ENCODE measurements around the gene MOB3C. TPM values are rescaled to one million over a fixed set of nuclear protein-coding genes. Genes with fewer than 3 reads are reported as not detected.
"Not testable (repeated sequence)": the region's sequence is repeated elsewhere in the genome, so short reads cannot be mapped to it uniquely, and the experiment has no call there.

MOB3C gene
- total and polyA plus RNA-seq, 10 of the 15 experiments (the other 5 are each of a cell fraction or from before 2014, with no cell fraction given) = 1.0 to 16.0 (median 9.4) TPM

DNA sequence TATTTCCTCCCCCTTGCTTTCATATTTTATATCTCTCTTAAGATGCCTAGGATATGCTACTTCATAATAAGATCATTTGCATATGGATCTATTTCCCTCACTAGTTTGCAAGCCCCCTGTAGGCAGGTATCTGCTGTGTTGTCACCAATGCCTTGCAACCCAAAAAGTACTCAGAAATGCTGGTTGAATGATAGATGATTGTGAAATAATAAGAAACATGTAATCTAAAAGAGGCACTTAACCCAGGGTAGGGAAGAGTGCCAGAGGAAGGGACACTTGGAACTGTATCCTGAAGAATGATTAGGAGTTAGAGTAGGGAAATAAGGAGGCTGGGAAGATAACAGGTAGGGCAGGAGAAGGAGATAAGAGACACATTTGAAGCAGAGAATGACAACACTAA is 39.2 kb upstream of the MOB3C start:
- no peak for ATAC-seq
- RAD21 ChIA-PET (ENCODE audit: unreplicated experiment) = no interaction called here
- POLR2A ChIA-PET = no interaction called here
- Histone ChIP-seq H4K20me1 (ENCODE audit: control insufficient read depth, insufficient read depth) (no peaks in the 10 kb centered on the region), H3K36me3 (ENCODE audit: control insufficient read depth in 2 of 2, insufficient read depth in 2 of 2, low read length in 1 of 2) (peaks cover 2 to 10% of the 10 kb centered on the region in 2 experiments), H3K4me2 (ENCODE audit: control insufficient read depth, insufficient read depth) (no peak overlapping the region), H2AFZ (ENCODE audit: control insufficient read depth, low read depth, low read length) (no peak overlapping the region), H3K9ac (ENCODE audit: control insufficient read depth, insufficient read depth, low read length) (no peak overlapping the region), H3K9me3 (replicated peaks; ENCODE audit: control insufficient read depth, insufficient read depth, low read length) (peaks cover 2% of the 10 kb centered on the region; the same call in 2 of the 3 replicates), H3K79me2 (ENCODE audit: control insufficient read depth, insufficient read depth, low read length) (no peaks in the 10 kb centered on the region), H3K27me3 (replicated peaks in 1 of 2; ENCODE audit: control insufficient read depth in 2 of 2, insufficient read depth in 2 of 2, low read length in 1 of 2) (no peaks in the 10 kb centered on the region), H3K27ac (ENCODE audit: control insufficient read depth, insufficient read depth) (no peak overlapping the region), H3K4me1 (ENCODE audit: control insufficient read depth, insufficient read depth, low read length) (peaks cover 18% of the 10 kb centered on the region), H3K4me3 (no peak overlapping the region)
- intact Hi-C loops (cut with micrococcal nuclease; ENCODE audit: unreplicated experiment) = no loop called here
- SMC1A ChIA-PET (ENCODE audit: uncharacterized antibody, unreplicated experiment) = interaction anchor here (0.7 to 1.3 kb wide), 2 partner anchors 8 to 91 kb away, joined by 3 to 4 read pairs; no protein-coding TSS in a partner anchor
- TF ChIP-seq EP300 (IDR thresholded peaks at IDR 0.05; ENCODE audit: borderline replicate concordance in 1 of 2, control insufficient read depth in 1 of 2, low read depth in 2 of 2, low read length in 2 of 2) (no peak), GATAD2B (conservative IDR thresholded peaks at IDR 0.05; ENCODE audit: low read depth) (no peak), YBX1 (IDR thresholded peaks at IDR 0.05) (no peak)
- TF ChIP-seq, protein P1, sequence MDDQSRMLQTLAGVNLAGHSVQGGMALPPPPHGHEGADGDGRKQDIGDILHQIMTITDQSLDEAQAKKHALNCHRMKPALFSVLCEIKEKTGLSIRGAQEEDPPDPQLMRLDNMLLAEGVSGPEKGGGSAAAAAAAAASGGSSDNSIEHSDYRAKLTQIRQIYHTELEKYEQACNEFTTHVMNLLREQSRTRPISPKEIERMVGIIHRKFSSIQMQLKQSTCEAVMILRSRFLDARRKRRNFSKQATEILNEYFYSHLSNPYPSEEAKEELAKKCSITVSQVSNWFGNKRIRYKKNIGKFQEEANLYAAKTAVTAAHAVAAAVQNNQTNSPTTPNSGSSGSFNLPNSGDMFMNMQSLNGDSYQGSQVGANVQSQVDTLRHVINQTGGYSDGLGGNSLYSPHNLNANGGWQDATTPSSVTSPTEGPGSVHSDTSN (IDR thresholded peaks at IDR 0.05; ENCODE audit: insufficient replicate concordance, low read depth, low read length) = no peak
- CTCF ChIA-PET = interaction anchor here (1.5 kb wide), 1 partner anchor 13 kb away, joined by 3 read pairs; no protein-coding TSS in a partner anchor
- in situ Hi-C loops (cut with MboI) = no loop called here
- no TSS peak for BruUV-seq (replicated peaks)
- no peak for FAIRE-seq
- no peak for DNase-seq (ENCODE audit: low read depth, low spot score)

DNA sequence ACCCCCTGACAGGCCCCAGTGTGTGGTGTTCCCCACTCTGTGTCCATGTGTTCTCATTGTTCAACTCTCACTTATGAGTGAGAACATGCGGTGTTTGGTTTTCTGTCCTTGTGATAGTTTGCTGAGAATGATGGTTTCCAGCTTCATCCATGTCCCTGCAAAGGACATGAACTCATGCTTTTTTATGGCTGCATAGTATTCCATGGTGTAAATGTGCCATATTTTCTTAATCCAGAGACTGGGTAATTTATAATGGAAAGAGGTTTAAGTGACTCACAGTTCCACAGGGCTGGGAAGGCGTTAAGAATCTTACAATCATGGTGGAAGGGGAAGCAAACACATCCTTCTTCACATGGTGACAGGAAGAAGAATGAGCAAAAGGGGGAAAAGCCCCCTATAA is 38.1 kb upstream of the MOB3C start:
- not testable (repeated sequence) for FAIRE-seq

More for the DNA sequence above, 38.1 kb upstream of the MOB3C start:
- RAD21 ChIA-PET (ENCODE audit: unreplicated experiment); H3K27me3 ChIP-seq (replicated peaks in 1 of 2; ENCODE audit: control insufficient read depth in 2 of 2, insufficient read depth in 2 of 2, low read length in 1 of 2); H4K20me1 ChIP-seq (ENCODE audit: control insufficient read depth, insufficient read depth); CTCF ChIA-PET; H3K9ac ChIP-seq (ENCODE audit: control insufficient read depth, insufficient read depth, low read length); H3K4me2 ChIP-seq (ENCODE audit: control insufficient read depth, insufficient read depth); H3K27ac ChIP-seq (ENCODE audit: control insufficient read depth, insufficient read depth); BruUV-seq (replicated peaks); H3K79me2 ChIP-seq (ENCODE audit: control insufficient read depth, insufficient read depth, low read length); H2AFZ ChIP-seq (ENCODE audit: control insufficient read depth, low read depth, low read length); SMC1A ChIA-PET (ENCODE audit: uncharacterized antibody, unreplicated experiment); DNase-seq (ENCODE audit: low read depth, low spot score); in situ Hi-C loops (cut with MboI); ATAC-seq; H3K4me3 ChIP-seq; intact Hi-C loops (cut with micrococcal nuclease; ENCODE audit: unreplicated experiment); POLR2A ChIA-PET; H3K9me3 ChIP-seq (replicated peaks; ENCODE audit: control insufficient read depth, insufficient read depth, low read length); H3K4me1 ChIP-seq (ENCODE audit: control insufficient read depth, insufficient read depth, low read length): not testable (repeated sequence)
- WGBS (ENCODE audit: insufficient coverage, insufficient replicate concordance, low lambda C conversion rate, missing lambda C conversion rate) = 100% methylated on average over 2 of the region's 2 CpGs
- H3K36me3 ChIP-seq (ENCODE audit: control insufficient read depth in 2 of 2, insufficient read depth in 2 of 2, low read length in 1 of 2) = peaks cover 2 to 10% of the 10 kb centered on the region in 2 experiments
